Upper lobe of right lung (tissue), 1 donor: ENCODE measurements around the gene UNC5C. TPM values are rescaled to one million over a fixed set of nuclear protein-coding genes. Genes with fewer than 3 reads are reported as not detected.

Experiments
- ATAC-seq: fragments of 200-7000 bp; cut with Tn5 transposase; one replicate; pipeline ENCODE4 v1.9.1; 2020; ENCODE audit warnings: mild to moderate bottlenecking, moderate library complexity
- DNase-seq: peaks from one replicate; pipeline ENCODE4 v3.0.0-alpha.2; 2020
- H3K27ac ChIP-seq: fragments of 200-600 bp; one replicate; pipeline ENCODE4 v1.8.0; 2022
- H3K27me3 ChIP-seq: fragments of 200-600 bp; one replicate; pipeline ENCODE4 v1.8.0; 2022; ENCODE audit warnings: mild to moderate bottlenecking
- H3K36me3 ChIP-seq: fragments of 200-600 bp; one replicate; pipeline ENCODE4 v1.8.0; 2022
- H3K4me1 ChIP-seq: fragments of 200-600 bp; one replicate; pipeline ENCODE4 v1.8.0; 2022
- H3K4me3 ChIP-seq: fragments of 200-600 bp; one replicate; pipeline ENCODE4 v1.8.0; 2022; ENCODE audit warnings: mild to moderate bottlenecking
- H3K9me3 ChIP-seq: fragments of 200-600 bp; one replicate; pipeline ENCODE4 v1.8.0; 2022
- CTCF ChIP-seq: fragments of 200-600 bp; IDR thresholded peaks from one replicate; pipeline ENCODE4 v1.8.0; 2022; ENCODE audit warnings: antibody characterized with exemption
- intact Hi-C: fragments of 100-400 bp; cut with DNase I; formaldehyde crosslinking; loops from one replicate; pipeline ENCODE4 v1.11.0; 2022
- total RNA-seq: library from RNA; stranded (reverse); fragmentation: NEBNext Ultra II Directional; extraction: Animal tissue kit (Norgen Biotek cat#: 25700); gene quantifications from one replicate; pipeline ENCODE4 v1.2.1, GENCODE V29; 2021
- donor health status: DM: no; HTN: yes; CAD: no; lungs with severe emphysema.

UNC5C gene
- total RNA-seq, 1 donor from 2014 or later: 6.7 TPM

- no peak for TF ChIP-seq CTCF
- no peaks in the 10 kb centered on the region for H3K27me3 ChIP-seq
- intact Hi-C loops: no loop called here
Measured at GRCh38 chr4:95431678-95432077, 117.1 kb downstream of the UNC5C start.

GRCh38 chr4:95429416-95429815 lies 119.4 kb downstream of the UNC5C start:
- Histone ChIP-seq H3K4me1 (no peaks in the 10 kb centered on the region), H3K9me3 (no peaks in the 10 kb centered on the region), H3K4me3 (no peak overlapping the region), H3K27ac (no peak overlapping the region), H3K36me3 (no peaks in the 10 kb centered on the region), H3K27me3 (no peaks in the 10 kb centered on the region)
- ATAC-seq (no peak), DNase-seq (no peak)
- intact Hi-C loops: no loop called here
- no peak for TF ChIP-seq CTCF

More at GRCh38 chr4:95431678-95432077, 117.1 kb downstream of the UNC5C start:
- no peak overlapping the region for H3K27ac ChIP-seq
- no peaks in the 10 kb centered on the region for H3K4me1 ChIP-seq
- no peaks in the 10 kb centered on the region for H3K9me3 ChIP-seq
- no peak for ATAC-seq
- no peak for DNase-seq
- H3K4me3 ChIP-seq: no peak overlapping the region
- no peaks in the 10 kb centered on the region for H3K36me3 ChIP-seq

GRCh38 chr4:95428291-95429070 lies 120.3 kb downstream of the UNC5C start:
- ATAC-seq (no peak), DNase-seq (no peak)
- Histone ChIP-seq H3K27ac (no peak overlapping the region), H3K4me3 (no peak overlapping the region), H3K36me3 (no peaks in the 10 kb centered on the region), H3K27me3 (no peaks in the 10 kb centered on the region), H3K9me3 (no peaks in the 10 kb centered on the region), H3K4me1 (no peaks in the 10 kb centered on the region)
- no peak for TF ChIP-seq CTCF
- intact Hi-C loops: no loop called here

- ATAC-seq: no peak
- no peak for DNase-seq
- H3K9me3 ChIP-seq: no peaks in the 10 kb centered on the region
- H3K4me3 ChIP-seq: no peak overlapping the region
- intact Hi-C loops: no loop called here
- H3K27me3 ChIP-seq: no peaks in the 10 kb centered on the region
- no peak overlapping the region for H3K27ac ChIP-seq
- H3K4me1 ChIP-seq: no peaks in the 10 kb centered on the region
- no peaks in the 10 kb centered on the region for H3K36me3 ChIP-seq
- no peak for TF ChIP-seq CTCF
Measured at GRCh38 chr4:95426455-95426854, 122.3 kb downstream of the UNC5C start.

- TF ChIP-seq CTCF: no peak
- no peaks in the 10 kb centered on the region for H3K36me3 ChIP-seq
- ATAC-seq: no peak
Measured at GRCh38 chr4:95422436-95422835, 126.3 kb downstream of the UNC5C start.

More at GRCh38 chr4:95422436-95422835, 126.3 kb downstream of the UNC5C start:
- Histone ChIP-seq H3K4me1 (no peaks in the 10 kb centered on the region), H3K27ac (no peak overlapping the region), H3K4me3 (no peak overlapping the region), H3K9me3 (no peaks in the 10 kb centered on the region), H3K27me3 (no peaks in the 10 kb centered on the region)
- DNase-seq: no peak
- intact Hi-C loops: no loop called here
